Stimulated activated CD4-positive, alpha-beta T cell treated with anti-CD3 and anti-CD28 coated beads, Interleukin-2, amount 100 ng/mL, for 48 hours (primary cell): Measurements from ENCODE around the gene GAS7.

ENCODE experiments used
- DNase-seq, 2 donors: peaks; one replicate each; pipeline ENCODE4 v3.0.0-alpha.2; 2020

The GAS7 gene

GRCh38 chr17:10170233-10170632, 28.2 kb downstream of the GAS7 start:
- DNase-seq = no peak

- DNase-seq = no peak
These were observed 29.1 kb downstream of the GAS7 start for GRCh38 chr17:10169290-10169689.

GRCh38 chr17:10166176-10166935, 32.0 kb downstream of the GAS7 start:
- no peak for DNase-seq

- DNase-seq = no peak
These were observed 36.3 kb downstream of the GAS7 start for GRCh38 chr17:10162096-10162495.

GRCh38 chr17:10161386-10161785, 37.0 kb downstream of the GAS7 start:
- DNase-seq = no peak

- DNase-seq = no peak
These were observed 41.3 kb downstream of the GAS7 start for GRCh38 chr17:10156948-10157607.

- no peak for DNase-seq
These were observed 41.8 kb downstream of the GAS7 start for GRCh38 chr17:10156599-10156947.

- DNase-seq = no peak
These were observed 42.4 kb downstream of the GAS7 start for GRCh38 chr17:10156077-10156435.

- DNase-seq = no peak
These were observed 42.9 kb downstream of the GAS7 start for GRCh38 chr17:10155371-10156076.

- DNase-seq = no peak
These were observed 46.5 kb downstream of the GAS7 start for GRCh38 chr17:10151667-10152496.

- no peak for DNase-seq
These were observed 48.6 kb downstream of the GAS7 start for GRCh38 chr17:10149573-10150399.

- no peak for DNase-seq
These were observed 50.5 kb downstream of the GAS7 start for GRCh38 chr17:10147761-10148415.

GRCh38 chr17:10147040-10147439, 51.4 kb downstream of the GAS7 start:
- DNase-seq = no peak

GRCh38 chr17:10144982-10145381, 53.4 kb downstream of the GAS7 start:
- no peak for DNase-seq

- no peak for DNase-seq
These were observed 54.0 kb downstream of the GAS7 start for GRCh38 chr17:10144456-10144855.

- no peak for DNase-seq
These were observed 57.0 kb downstream of the GAS7 start for GRCh38 chr17:10141436-10141835.

GRCh38 chr17:10139577-10139976, 58.8 kb downstream of the GAS7 start:
- DNase-seq = no peak

GRCh38 chr17:10136258-10136981, 62.0 kb downstream of the GAS7 start:
- DNase-seq = no peak

GRCh38 chr17:10135539-10136257, 62.7 kb downstream of the GAS7 start:
- no peak for DNase-seq

GRCh38 chr17:10130677-10131076, 67.7 kb downstream of the GAS7 start:
- no peak for DNase-seq
